Measurements from ENCODE around the gene STK17B. TPM values are rescaled to one million over a fixed set of nuclear protein-coding genes. Genes with fewer than 3 reads are reported as not detected.

Gene STK17B
- total RNA-seq, 1 experiment from 2014 or later = 20.7 TPM

DNA sequence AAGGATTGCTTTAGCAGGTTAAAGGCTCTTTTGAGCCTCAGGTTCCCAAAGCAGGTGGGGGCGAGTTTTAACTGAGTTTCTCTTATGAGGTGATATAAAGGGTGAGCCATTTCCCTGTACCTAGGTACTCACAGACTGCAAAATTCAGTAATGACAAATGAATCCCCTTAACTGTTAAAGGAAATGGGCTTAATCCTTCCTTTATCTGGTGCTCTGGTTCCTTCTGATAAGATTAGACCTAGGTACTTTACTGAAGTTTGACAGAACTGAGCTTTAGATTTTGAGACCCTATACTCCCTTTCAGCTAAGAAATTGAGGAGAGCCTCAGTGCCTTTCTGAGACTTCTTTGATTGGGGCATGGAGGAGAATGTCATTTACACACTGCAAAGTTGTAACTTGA, 42.6 kb downstream of the STK17B start:
- no peak overlapping the region for H3K27ac Mint-ChIP-seq (ENCODE audit: low read depth, unreplicated experiment)
- H3K4me3 Mint-ChIP-seq (ENCODE audit: unreplicated experiment) = no peak overlapping the region
- intact Hi-C loops (cut with micrococcal nuclease) = no loop called here
- no peaks in the 10 kb centered on the region for H3K27me3 Mint-ChIP-seq (ENCODE audit: insufficient read depth, unreplicated experiment)
- no TSS peak for BruUV-seq (replicated peaks)
- no peaks in the 10 kb centered on the region for H3K4me1 Mint-ChIP-seq (ENCODE audit: insufficient read depth, unreplicated experiment)
- peaks cover 5% of the 10 kb centered on the region for H3K9me3 Mint-ChIP-seq (ENCODE audit: unreplicated experiment)
- H3K36me3 Mint-ChIP-seq (ENCODE audit: insufficient read depth, unreplicated experiment) = peaks cover 17% of the 10 kb centered on the region
- POLR2A ChIA-PET = interaction anchor here (1.1 kb wide), 1 partner anchor 9 kb away, joined by 3 read pairs; no protein-coding TSS in a partner anchor
- TF ChIP-seq, protein P1, sequence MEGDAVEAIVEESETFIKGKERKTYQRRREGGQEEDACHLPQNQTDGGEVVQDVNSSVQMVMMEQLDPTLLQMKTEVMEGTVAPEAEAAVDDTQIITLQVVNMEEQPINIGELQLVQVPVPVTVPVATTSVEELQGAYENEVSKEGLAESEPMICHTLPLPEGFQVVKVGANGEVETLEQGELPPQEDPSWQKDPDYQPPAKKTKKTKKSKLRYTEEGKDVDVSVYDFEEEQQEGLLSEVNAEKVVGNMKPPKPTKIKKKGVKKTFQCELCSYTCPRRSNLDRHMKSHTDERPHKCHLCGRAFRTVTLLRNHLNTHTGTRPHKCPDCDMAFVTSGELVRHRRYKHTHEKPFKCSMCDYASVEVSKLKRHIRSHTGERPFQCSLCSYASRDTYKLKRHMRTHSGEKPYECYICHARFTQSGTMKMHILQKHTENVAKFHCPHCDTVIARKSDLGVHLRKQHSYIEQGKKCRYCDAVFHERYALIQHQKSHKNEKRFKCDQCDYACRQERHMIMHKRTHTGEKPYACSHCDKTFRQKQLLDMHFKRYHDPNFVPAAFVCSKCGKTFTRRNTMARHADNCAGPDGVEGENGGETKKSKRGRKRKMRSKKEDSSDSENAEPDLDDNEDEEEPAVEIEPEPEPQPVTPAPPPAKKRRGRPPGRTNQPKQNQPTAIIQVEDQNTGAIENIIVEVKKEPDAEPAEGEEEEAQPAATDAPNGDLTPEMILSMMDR (IDR thresholded peaks at IDR 0.05; ENCODE audit: unreplicated experiment) = no peak
- no peak for DNase-seq (ENCODE audit: unreplicated experiment)
- CTCF ChIA-PET = interaction anchor here (0.6 to 1.0 kb wide), 4 partner anchors 15 to 66 kb away, joined by 3 to 6 read pairs (median 3); no protein-coding TSS in a partner anchor

DNA sequence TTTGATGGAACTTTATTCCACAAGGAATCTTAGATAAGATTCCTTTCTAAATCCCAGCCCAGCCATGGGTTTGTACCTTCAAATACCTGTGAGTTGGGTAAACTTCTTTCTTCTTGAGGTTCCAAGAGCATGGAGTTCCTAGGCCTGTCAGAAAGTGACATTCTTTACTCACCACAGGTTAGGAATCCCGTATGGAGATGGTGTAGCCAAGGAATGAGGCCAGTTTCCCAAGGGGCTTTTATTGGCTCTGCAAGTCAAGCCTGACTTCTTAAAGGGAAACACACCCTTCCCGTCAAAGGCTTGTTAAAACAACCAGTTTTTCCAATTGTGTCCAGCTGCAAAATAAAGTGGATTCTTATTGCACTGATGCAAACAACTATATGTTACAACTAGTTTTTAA, 45.8 kb downstream of the STK17B start:
- CTCF ChIA-PET = interaction anchor here (0.6 to 2.5 kb wide), 2 partner anchors 47 to 117 kb away, joined by 4 to 8 read pairs; no protein-coding TSS in a partner anchor
- Mint-ChIP-seq H3K27me3 (ENCODE audit: insufficient read depth, unreplicated experiment) (no peaks in the 10 kb centered on the region), H3K27ac (ENCODE audit: low read depth, unreplicated experiment) (no peak overlapping the region), H3K4me1 (ENCODE audit: insufficient read depth, unreplicated experiment) (no peaks in the 10 kb centered on the region), H3K9me3 (ENCODE audit: unreplicated experiment) (peaks cover 5% of the 10 kb centered on the region), H3K36me3 (ENCODE audit: insufficient read depth, unreplicated experiment) (no peaks in the 10 kb centered on the region), H3K4me3 (ENCODE audit: unreplicated experiment) (no peak overlapping the region)
- TF ChIP-seq, protein P1 (IDR thresholded peaks at IDR 0.05; ENCODE audit: unreplicated experiment) = no peak
- intact Hi-C loops (cut with micrococcal nuclease) = no loop called here
- POLR2A ChIA-PET = no interaction called here
- no peak for DNase-seq (ENCODE audit: unreplicated experiment)
- BruUV-seq (replicated peaks) = no TSS peak

DNA sequence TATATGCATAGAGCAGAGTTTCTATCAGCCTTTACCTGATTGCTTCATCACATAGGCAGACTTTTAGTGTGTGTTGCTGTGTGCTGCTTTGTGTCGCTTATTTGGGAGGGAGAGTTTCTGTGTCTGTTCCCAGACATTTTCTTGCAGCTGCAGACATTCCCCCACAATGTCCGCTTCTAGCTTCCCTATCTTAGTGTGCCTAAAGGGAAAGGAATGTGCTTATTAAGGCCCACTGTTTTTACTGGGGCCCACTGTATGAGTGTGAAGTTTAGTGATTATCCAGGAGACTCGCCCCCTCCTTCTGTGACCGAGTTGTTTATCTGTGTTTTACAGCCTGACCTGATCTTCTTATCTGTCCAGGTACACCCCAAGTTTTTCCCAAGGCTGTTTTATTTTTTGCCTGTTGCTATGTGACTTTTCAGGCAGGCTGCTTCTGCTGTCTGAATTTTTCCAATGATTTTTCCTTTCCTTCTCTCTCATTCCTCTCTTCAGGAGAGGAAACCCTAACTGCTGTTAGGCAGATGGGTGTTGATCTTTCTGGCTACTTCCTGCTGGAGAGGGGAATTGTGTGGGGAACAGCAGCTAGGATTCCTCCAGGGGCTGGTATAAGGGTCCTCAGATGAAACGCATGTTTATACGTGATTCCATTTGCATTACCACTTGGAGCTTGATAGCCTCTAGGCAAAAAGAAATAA, 47.6 kb downstream of the STK17B start:
- Mint-ChIP-seq H3K27ac (ENCODE audit: low read depth, unreplicated experiment) (no peak overlapping the region), H3K4me3 (ENCODE audit: unreplicated experiment) (no peak overlapping the region)
- POLR2A ChIA-PET = interaction anchor here (0.5 kb wide), 1 partner anchor 48 kb away, joined by 3 read pairs; the partner anchor contains the start of gene STK17B

DNA sequence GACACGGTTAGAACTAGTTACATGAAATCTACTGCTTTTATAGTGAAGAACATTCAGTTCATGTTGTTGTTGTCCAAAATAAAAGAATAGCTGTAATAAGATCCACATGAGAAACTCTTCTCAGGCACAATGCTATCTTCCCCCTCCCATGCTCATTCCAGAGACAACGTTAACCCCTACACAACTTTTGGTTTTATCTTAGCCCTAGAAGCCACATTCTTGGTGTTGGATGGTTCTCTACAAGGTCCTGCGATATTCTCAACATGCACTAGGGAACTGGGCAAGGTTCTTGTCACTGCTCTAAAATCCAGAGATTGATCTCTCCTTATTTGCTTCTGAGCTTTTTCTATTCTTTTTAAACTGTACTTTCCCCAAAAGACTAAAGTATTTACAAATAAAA, 51.5 kb downstream of the STK17B start:
- ChIA-PET CTCF (interaction anchor here (0.6 to 1.0 kb wide), 2 partner anchors 43 to 217 kb away, joined by 3 read pairs; no protein-coding TSS in a partner anchor), POLR2A (no interaction called here)
- no TSS peak for BruUV-seq (replicated peaks)
- H3K9me3 Mint-ChIP-seq (ENCODE audit: unreplicated experiment) = no peaks in the 10 kb centered on the region
- TF ChIP-seq, protein P1 (IDR thresholded peaks at IDR 0.05; ENCODE audit: unreplicated experiment) = no peak
- H3K27ac Mint-ChIP-seq (ENCODE audit: low read depth, unreplicated experiment) = no peak overlapping the region
- no peaks in the 10 kb centered on the region for H3K27me3 Mint-ChIP-seq (ENCODE audit: insufficient read depth, unreplicated experiment)
- H3K36me3 Mint-ChIP-seq (ENCODE audit: insufficient read depth, unreplicated experiment) = no peaks in the 10 kb centered on the region
- intact Hi-C loops (cut with micrococcal nuclease) = no loop called here
- H3K4me1 Mint-ChIP-seq (ENCODE audit: insufficient read depth, unreplicated experiment) = no peaks in the 10 kb centered on the region
- DNase-seq (ENCODE audit: unreplicated experiment) = no peak
- H3K4me3 Mint-ChIP-seq (ENCODE audit: unreplicated experiment) = no peak overlapping the region

More for the DNA sequence above, 47.6 kb downstream of the STK17B start:
- Mint-ChIP-seq H3K9me3 (ENCODE audit: unreplicated experiment) (peaks cover under 1% of the 10 kb centered on the region), H3K4me1 (ENCODE audit: insufficient read depth, unreplicated experiment) (no peaks in the 10 kb centered on the region), H3K27me3 (ENCODE audit: insufficient read depth, unreplicated experiment) (no peaks in the 10 kb centered on the region), H3K36me3 (ENCODE audit: insufficient read depth, unreplicated experiment) (no peaks in the 10 kb centered on the region)
- CTCF ChIA-PET = interaction anchor here (0.8 to 2.5 kb wide), 3 partner anchors 9 to 152 kb away, joined by 3 to 8 read pairs (median 3); no protein-coding TSS in a partner anchor
- BruUV-seq (replicated peaks) = no TSS peak
- no peak for DNase-seq (ENCODE audit: unreplicated experiment)
- TF ChIP-seq, protein P1 (IDR thresholded peaks at IDR 0.05; ENCODE audit: unreplicated experiment) = no peak
- intact Hi-C loops (cut with micrococcal nuclease) = no loop called here

All from MCF 10A (cell line).